ENCODE measurements around the gene FAM13B. TPM values are rescaled to one million over a fixed set of nuclear protein-coding genes. Genes with fewer than 3 reads are reported as not detected.
A peak's percentile ranks its signal among the peaks of the same experiment; 100 is the strongest.
"Not testable (repeated sequence)": the region's sequence is repeated elsewhere in the genome, so short reads cannot be mapped to it uniquely, and the experiment has no call there.

The FAM13B gene
- 10.1 and 43.0 TPM in 2 replicates for total RNA-seq

DNA sequence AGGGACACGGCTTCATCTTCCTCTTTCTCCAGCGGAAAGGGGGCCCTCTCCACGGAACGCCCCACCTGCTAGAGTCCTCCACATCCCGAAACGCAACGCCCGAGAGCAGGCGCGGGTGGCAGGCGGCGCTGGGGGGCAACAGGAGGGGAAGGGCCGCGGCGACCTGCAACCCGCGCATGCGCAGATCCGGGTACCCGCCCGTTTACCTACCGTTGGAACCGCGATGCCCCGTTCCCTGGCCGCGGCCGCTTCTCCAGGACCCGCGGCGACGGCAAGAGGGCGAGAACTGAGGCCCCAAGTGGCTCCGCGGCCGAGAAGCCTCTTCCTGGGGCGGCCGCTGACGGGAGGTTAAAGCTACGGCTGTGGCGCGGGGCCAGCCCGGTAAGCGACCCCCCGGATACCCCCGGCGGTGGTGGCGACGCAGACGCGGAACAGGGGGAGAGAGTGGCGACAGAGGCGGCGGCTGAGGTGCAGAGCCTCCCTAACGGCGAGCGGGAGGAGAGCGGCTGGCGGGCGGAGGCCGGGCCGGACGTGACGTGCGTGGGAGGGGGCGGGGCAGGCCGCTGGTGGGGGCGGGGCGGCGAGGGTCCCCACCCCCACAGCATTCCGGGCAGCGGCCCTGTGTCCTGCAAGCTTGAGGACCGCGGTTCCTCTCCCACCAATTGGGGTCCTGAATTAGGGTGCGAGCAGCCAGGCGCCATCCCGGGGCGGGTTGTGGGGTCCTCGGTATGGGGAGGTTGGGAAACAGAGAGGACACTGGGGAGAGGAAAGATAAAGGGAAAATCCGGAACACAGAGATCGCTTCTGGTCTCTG is at the start of gene FAM13B:
FAM13B (minus strand) TSS at position 508 of the 814 bp plus-strand sequence. CDS start 13,968 bp downstream, outside the sequence.
- no peak for DNase-seq (ENCODE audit: low read depth)

DNA sequence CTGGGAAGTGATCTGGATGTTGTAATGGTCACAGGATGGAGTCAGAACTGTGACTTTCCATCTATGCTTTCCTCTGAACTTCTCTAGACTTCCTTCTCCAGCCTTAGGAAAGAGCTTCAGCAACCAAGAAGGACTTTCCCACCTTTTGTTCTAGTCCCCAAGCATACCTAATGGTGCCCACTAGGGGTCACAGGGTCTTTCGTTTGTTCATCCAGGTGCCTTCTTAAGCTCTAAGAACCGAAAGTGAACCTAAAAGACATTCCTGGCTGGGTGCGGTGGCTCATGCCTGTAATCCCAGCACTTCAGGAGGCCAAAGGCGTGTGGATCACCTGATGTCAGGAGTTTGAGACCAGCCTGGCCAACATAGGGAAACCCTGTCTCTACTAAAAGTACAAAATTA is 49.2 kb upstream of the FAM13B start:
- DNase-seq (ENCODE audit: low read depth) = no peak

DNA sequence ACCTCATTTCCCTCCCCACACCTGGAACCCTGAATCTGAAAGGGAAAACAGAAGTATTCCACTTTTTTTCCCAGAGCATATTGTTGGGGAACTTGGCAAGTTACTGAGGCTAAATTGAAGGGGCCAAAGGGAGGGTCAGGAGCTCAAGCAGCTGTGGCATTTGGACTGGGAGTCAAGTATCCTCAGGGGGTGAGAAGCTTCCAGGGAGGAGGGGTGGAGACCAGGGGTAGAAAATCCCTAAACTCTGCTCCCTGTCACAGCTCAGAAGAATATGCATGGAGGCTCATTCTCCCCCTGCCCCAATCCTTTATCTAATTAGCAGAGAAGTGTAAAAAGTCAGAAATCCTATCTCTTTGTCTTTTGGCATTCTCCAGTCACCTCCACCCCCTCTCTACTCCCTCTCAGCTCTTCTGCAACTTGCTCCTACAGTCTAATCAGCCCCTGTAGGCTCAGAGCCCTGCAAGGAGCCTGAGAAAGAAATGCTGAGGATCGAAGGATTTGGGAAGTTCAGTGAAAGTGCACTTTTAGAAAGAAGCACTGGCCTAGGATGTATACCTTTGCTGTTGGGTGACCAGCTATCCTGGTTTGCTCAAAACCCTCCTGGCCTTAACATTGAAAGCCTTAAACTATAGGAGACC is 45.2 kb upstream of the FAM13B start:
- DNase-seq (ENCODE audit: low read depth) = no peak

DNA sequence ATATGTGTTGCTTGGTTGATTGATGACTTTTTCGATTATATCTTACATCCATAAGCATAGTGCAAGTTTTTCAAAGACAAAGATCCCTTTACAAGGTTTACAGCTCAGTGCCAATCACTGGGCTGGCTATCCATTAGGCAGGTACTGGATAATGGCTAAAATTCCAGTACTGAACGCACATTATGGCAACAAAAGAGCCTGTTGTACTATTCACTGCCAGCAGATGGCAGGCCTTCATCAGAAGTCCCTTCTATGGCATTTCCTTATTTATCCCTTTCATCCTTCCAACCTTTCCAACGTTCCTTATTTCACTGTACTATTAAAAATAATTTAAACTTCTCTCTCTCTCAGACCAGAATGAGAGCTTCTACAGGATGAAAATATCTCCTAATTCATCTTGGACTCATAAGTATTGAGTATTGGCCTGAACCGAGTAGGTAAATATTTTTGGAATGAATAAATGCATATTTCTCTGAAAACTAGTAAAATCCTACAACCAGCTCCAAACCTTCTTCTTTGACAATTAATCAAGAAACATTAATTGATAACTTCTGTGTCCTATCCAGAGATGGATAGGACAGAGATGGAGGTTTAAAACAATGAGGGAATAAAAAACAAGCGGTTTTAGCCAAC is 44.3 kb upstream of the FAM13B start:
- DNase-seq (ENCODE audit: low read depth) = peak; percentile 68

DNA sequence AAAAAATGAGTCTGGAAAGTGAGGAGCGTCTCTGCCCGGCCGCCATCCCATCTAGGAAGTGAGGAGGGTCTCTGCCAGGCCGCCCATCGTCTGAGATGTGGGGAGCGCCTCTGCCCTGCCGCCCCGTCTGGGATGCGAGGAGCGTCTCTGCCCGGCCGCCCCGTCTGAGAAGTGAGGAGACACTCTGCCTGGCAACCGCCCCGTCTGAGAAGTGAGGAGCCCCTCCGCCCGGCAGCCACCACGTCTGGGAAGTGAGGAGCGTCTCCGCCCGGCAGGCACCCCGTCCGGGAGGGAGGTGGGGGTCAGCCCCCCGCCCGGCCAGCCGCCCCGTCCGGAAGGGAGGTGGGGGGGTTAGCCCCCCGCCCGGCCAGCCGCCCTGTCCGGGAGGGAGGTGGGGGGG is 37.1 kb upstream of the FAM13B start:
- not testable (repeated sequence) for DNase-seq (ENCODE audit: low read depth)

DNA sequence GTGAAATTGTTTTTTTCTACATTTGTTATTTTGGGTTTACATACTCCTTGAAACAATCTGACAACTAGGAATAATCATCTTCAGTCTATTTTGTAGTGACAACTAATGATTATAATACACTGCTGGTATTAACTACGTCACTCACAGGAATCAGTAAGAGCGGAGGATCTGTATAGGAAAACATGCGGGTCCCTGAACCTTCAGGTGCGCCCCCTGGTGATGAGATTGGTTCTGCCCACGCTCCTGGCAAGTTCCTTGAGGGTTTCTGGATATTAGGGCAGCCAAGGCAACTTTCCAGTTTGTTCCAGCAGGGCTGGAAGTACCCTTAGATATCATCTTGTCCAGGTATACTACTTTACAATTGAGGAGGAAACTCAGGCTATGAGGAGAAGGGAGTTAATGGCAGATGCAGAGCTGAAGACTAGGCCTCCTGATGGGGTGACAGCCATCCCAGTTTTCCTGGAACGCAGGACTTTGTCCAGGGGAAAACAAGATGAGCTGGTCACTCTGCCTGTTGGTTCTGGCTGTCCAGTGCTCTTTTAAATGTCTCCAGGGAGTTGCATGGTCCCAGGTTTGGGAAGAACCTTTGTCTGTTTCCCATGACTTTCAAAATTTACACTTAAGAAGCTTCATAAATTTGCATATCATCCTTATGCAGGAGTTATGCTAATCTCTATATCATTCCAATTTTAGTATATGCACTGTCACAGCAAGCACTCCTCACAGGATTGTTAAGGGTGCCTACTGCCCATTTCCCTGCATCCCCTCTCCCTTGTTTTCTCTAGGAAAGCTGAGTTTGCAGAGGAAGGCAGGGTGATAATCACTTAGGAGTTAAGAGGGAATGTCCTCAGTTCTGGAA is 36.1 kb upstream of the FAM13B start:
- peak; percentile 64 for DNase-seq (ENCODE audit: low read depth)

DNA sequence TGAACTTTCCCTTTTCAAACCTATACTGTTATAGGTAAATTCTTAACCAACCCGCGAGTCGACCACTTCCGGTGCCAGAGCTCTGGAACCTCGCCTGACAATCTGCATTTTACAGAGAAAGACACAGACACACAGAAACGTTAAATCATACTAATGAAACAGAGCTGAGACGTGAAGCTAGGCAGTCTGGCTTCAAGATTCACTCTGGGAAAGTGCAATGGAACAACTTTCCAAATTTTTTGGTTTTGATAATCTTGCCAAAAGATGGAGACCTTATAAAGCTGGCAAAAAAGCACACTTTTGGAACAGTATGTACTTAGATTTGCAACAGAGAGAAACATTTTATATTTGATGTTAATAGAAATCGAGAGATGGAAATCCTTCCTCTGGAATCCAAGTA is 35.1 kb upstream of the FAM13B start:
- no peak for DNase-seq (ENCODE audit: low read depth)

DNA sequence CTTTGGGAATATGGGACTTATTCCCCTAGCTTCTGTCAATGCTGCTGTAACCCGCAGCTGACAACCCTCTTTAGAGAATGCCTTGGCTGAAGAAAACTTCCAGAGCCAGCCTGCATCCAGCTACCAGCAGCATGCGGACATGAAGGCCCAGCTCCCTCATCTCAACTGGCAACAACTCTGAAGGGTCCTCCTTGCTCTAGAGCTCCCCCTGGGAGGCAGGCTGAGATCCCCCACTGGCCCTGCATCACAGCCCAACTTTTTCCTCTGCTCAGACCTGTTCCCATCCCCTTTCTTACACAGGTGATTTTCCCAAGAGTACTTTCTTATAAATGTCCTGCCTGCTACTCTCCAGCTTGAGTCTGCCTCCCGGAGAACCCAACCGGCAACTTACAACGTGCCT is 32.2 kb upstream of the FAM13B start:
- DNase-seq (ENCODE audit: low read depth) = no peak

DNA sequence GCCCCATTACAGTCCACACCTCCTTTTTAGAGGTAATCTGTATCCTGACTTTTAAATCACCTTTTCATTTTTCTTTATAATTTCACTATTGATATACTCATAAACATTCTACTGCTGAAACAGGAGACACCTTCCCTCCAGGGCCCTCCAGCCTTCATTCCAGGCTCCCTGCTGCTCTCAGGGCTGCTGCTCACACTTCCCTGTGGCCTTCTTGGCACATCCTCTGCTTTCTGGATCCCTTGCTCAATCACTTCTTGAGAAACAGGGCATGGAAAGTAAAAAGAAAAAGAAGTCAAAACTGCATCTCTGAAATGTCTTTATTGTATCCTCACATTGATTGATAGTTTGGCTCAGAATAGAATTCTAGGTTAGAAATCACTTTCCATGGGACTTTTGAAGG is 31.6 kb upstream of the FAM13B start:
- no peak for DNase-seq (ENCODE audit: low read depth)

DNA sequence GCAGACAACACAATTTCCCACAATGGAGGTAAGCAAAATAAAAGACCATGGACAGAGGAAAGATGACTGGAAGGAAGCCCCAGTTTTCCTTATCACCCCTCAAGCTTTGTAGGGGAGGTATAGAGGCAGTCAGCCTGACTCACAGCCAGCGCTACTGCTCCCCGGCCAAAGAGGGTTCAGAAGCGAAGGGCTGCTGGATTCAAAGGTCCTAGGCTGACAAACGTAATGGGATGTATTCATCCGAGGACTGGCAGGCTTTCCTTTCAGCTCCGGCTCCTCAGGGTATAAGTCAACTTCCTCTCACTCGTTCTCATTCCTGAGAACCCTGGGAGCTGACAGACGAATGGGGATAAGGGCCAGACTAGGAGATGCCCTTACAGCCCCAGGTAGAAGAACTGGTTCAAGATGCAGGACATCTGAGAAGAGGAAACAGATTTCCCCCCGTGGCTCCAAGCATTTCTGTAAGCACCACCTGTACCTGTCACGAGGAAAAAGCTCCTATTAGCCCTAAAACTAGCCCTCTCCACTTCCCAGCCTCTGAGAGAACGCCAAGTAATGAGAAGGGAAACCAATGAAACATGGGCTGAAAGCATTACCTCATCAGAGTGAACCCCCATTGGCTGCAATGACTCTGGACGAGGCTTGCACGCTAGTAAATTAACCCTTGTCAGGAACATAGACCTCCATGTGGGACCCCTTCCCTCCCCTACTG is 22.1 kb upstream of the FAM13B start:
- DNase-seq (ENCODE audit: low read depth) = peak; percentile 17

DNA sequence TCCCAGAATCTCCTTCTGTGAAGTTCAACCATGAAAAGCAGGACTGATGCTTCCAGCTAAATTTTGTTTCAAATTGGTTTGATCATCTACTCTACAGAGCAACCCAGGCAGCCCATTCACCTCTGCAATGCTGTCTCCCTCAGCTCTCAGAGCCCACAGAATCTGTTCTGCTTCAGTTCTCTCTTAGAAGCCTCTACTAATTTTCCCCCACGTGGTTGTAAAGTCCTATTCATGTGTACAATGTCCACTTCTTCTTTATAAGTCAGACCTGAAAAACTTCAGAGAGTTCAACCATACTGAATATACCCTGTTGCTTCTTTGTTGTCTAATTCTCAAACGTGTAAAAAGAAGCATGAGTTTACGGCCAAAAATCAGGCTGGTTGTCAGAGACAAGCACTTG is 21.3 kb upstream of the FAM13B start:
- DNase-seq (ENCODE audit: low read depth) = no peak

DNA sequence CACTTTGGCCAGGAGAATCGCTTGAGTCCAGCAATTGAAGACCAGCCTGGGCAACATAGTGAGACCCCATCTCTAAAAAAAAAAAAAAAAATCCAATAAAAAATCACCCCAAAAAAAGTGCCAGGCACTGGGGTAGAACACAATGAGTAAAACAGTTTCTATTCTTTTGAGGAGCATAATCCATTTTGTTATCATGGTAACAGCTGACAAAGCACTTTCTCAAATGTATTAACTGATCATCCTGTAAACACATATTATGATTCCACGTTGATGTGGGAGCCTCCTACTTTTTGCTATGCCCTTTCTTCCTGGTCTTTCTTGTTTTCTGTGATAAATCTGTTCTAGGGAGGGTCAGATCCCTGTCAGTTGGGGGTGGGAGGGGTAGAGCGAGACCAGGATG is 20.7 kb upstream of the FAM13B start:
- DNase-seq (ENCODE audit: low read depth) = no peak

DNA sequence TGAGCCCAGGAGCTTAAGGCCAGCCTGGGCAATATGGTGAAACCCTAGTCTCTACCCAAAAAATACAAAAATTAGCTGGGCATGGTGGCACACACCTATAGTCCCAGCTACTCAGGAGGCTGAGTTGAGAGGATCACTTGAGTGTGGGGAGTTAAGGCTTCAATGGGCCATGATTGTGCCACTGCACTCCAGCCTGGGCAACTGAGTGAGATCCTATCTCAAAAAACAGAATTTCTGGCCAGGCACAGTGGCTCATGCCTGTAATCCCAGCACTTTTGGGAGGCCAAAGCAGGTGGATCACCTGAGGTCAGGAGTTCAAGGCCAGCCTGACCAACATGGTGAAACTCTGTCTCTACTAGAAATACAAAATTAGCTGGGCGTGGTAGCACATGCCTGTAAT is 19.8 kb upstream of the FAM13B start:
- DNase-seq (ENCODE audit: low read depth) = not testable (repeated sequence)

DNA sequence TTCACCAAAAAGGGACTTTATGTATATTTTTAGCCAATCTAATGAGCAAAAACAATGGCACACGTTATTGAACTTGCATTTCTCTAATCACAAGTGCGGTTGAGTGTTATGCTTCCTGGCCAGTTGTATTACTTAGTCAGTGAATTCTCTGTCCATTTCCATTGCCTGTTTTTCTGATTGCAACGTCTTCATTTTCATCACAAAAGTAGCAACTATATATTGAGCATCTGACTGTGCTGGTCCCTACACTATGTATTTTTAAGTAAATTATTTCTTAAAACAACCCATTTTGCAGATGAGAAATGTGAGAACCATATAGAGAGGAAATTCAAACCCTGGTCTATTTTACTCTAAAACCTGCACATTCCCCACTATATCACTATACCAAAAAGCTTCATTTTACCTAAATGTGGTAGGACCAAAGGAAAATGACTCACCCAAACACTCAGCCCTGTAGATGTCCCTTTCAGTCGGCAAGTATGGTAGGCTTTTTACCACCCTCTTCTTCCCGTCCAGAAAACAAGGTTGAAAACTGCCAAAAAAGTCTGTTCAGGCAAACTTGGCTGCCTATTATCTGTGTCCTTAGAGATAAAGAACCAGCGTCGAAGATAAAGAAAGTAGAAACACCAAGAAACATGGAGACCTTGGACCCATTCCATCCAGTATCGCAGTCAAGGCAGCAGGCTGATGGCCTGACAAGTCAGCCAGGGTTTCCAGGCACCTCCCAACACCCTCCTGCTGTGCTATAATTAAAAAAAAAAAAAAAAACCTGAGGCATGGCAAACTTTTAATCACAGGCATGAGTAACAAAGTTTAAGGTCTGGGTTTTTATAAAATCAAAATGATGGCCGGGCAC is 18.8 kb upstream of the FAM13B start:
- DNase-seq (ENCODE audit: low read depth) = no peak

DNA sequence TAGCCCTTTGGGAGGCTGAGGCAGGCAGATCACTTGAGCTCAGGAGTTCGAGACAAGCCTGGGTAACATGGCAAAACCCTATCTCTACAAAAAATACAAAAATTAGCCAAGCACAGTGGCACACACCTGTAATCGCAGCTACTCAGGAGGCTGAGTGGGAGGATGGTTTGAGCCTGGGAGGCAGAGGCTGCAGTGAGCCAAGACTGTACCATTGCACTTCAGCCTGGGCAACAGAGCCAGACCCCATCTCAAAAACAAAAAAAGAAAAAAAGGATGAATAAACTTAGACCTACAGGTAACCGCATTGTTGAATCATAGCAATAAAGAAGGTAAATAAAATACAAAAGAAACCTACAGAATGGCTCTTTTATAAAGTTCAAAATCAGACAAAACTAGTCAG is 12.4 kb upstream of the FAM13B start:
- DNase-seq (ENCODE audit: low read depth) = not testable (repeated sequence)

DNA sequence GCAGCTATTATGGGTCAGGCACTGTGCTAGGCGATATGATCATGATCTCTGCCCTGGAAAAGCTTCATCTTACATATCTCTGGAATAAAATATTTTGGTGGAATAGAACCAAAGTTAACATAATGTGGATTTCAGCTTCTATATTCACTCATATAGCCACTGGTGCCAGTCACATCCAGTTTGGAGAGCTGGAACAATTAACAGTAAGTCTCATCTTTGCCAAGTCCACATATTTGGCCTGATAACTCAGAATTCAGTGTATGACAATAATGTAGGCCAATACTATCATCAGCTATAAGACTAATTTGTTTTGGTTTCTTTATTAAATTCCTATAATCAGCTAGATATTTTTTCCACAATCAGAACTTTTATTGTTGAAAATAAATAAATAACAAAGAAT is 5.9 kb upstream of the FAM13B start:
- no peak for DNase-seq (ENCODE audit: low read depth)

DNA sequence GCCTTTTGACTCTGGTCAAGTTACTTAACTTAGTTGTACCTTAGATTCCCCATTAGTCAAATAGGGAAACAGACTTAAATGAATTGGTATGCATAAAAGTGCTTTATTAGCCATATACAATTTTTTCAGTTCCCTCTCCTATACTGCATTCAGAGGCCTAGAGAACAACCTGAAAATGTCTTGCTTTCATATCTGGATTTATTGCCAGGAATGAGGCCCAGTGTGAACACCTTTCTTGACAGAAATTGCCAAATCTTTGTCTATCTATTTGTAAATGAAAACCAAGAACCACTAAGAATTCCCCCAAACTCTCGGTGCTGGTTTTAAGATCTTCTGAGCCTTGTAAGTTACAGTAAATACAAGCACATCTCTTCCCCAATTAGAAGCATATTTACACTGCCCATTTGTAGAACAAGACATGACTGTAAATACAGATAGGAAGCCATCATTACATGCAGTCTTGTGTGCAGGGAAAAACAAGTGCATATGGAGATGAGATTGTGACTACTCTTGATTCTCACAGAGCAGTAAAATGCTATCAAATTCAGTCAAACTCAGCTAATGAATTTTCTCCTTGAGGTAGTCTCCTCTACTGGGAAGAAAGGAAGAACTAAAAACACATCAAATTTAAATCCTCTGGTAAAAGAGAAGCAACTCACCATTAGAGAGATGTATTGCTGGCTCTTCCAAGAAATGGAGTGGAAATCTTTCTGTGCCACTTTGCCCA is 5.2 kb upstream of the FAM13B start:
- DNase-seq (ENCODE audit: low read depth) = no peak

DNA sequence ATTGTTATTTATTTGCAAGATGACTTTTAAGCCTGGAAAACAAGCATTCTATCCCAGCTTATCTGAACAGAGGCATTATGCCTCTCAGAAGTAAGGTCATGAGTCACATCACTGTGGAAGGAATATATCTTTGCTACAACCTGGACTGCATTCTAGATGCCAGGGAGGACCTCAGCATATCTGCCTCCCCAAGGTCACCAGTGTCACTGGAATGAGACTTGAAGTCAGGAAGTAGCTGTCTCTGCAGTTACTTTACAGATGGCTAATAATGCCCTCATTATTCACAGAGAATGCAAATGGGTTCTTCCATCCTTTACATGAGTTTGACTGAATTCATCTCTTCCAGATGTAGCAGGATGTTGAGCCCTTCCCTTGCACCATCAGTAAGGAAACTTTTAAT is 4.4 kb upstream of the FAM13B start:
- no peak for DNase-seq (ENCODE audit: low read depth)

All from renal cortical epithelial cell (primary cell).